Islet precursor cell (in vitro differentiated cells): ENCODE measurements around the gene MS4A1.
"Not testable (repeated sequence)": the region's sequence is repeated elsewhere in the genome, so short reads cannot be mapped to it uniquely, and the experiment has no call there.

Experiments used
- DNase-seq: peaks from one replicate; pipeline ENCODE4 v3.0.0-alpha.2; 2018

MS4A1 gene

GRCh38 chr11:60455531-60456042 lies at the start of gene MS4A1:
TSS of gene MS4A1 (plus strand) at chr11:60455847. CDS start at chr11:60462375, 6,528 bp downstream.
- no peak for DNase-seq

- DNase-seq = no peak
Observed at GRCh38 chr11:60420015-60420414, 35.6 kb upstream of the MS4A1 start.

- no peak for DNase-seq
Observed at GRCh38 chr11:60422609-60423008, 33.0 kb upstream of the MS4A1 start.

GRCh38 chr11:60428517-60428916 lies 27.1 kb upstream of the MS4A1 start:
- no peak for DNase-seq

- no peak for DNase-seq
Observed at GRCh38 chr11:60429272-60429671, 26.4 kb upstream of the MS4A1 start, which contains the start of gene MS4A5. TSS of gene MS4A5 (plus strand) at chr11:60429572. CDS start at chr11:60429675, 103 bp downstream.

- DNase-seq = no peak
Observed at GRCh38 chr11:60431251-60431650, 24.4 kb upstream of the MS4A1 start.

- DNase-seq = no peak
Observed at GRCh38 chr11:60433401-60433800, 22.2 kb upstream of the MS4A1 start.

- DNase-seq = no peak
Observed at GRCh38 chr11:60447070-60447469, 8.6 kb upstream of the MS4A1 start.

GRCh38 chr11:60447846-60448245 lies 7.8 kb upstream of the MS4A1 start:
- DNase-seq = no peak

GRCh38 chr11:60451185-60451584 lies 4.5 kb upstream of the MS4A1 start:
- not testable (repeated sequence) for DNase-seq

GRCh38 chr11:60454212-60454611 lies 1.4 kb upstream of the MS4A1 start:
- DNase-seq = no peak

GRCh38 chr11:60457576-60457975 lies 1.9 kb downstream of the MS4A1 start:
- no peak for DNase-seq

- DNase-seq = no peak
Observed at GRCh38 chr11:60459345-60459744, 3.7 kb downstream of the MS4A1 start.

GRCh38 chr11:60468829-60469228 lies 13.2 kb downstream of the MS4A1 start:
- no peak for DNase-seq

GRCh38 chr11:60469723-60470122 lies 14.1 kb downstream of the MS4A1 start:
- DNase-seq = no peak

- DNase-seq = no peak
Observed at GRCh38 chr11:60477035-60477445, 21.4 kb downstream of the MS4A1 start.

- no peak for DNase-seq
Observed at GRCh38 chr11:60482361-60482760, 26.7 kb downstream of the MS4A1 start.

GRCh38 chr11:60485987-60486386 lies 30.3 kb downstream of the MS4A1 start:
- peak; percentile 78 for DNase-seq

- DNase-seq = no peak
Observed at GRCh38 chr11:60492488-60493009, 36.9 kb downstream of the MS4A1 start, which contains the start of gene MS4A12. TSS of gene MS4A12 (plus strand) at chr11:60492778. CDS start at chr11:60497319, 4,541 bp downstream.

- DNase-seq = no peak
Observed at GRCh38 chr11:60493454-60493853, 37.8 kb downstream of the MS4A1 start.

- DNase-seq = no peak
Observed at GRCh38 chr11:60498399-60498798, 42.8 kb downstream of the MS4A1 start.

- no peak for DNase-seq
Observed at GRCh38 chr11:60498853-60499252, 43.2 kb downstream of the MS4A1 start.

- no peak for DNase-seq
Observed at GRCh38 chr11:60500276-60500910, 44.7 kb downstream of the MS4A1 start.

GRCh38 chr11:60502221-60502775 lies 46.7 kb downstream of the MS4A1 start:
- no peak for DNase-seq
